Testis (tissue), 5 donors: Measurements from ENCODE around the gene EFNB1. TPM values are rescaled to one million over a fixed set of nuclear protein-coding genes. Genes with fewer than 3 reads are reported as not detected.
A peak's percentile ranks its signal among the peaks of the same experiment; 100 is the strongest.
"Not testable (repeated sequence)": the region's sequence is repeated elsewhere in the genome, so short reads cannot be mapped to it uniquely, and the experiment has no call there.

Experiments
- DNase-seq: peaks from one replicate; pipeline ENCODE4 v3.0.0-alpha.2; 2019
- H3K27ac ChIP-seq, 2 donors: fragments of 200-600 bp; sonication (generic); one replicate each; pipeline ENCODE4 v1.5.1; 2019
- H3K27me3 ChIP-seq: fragments of 200-600 bp; sonication (generic); one replicate; pipeline ENCODE4 v1.5.1; 2019
- H3K36me3 ChIP-seq: fragments of 200-600 bp; sonication (generic); one replicate; pipeline ENCODE4 v1.5.1; 2017; ENCODE audit warnings: low read depth; ENCODE audit errors: missing control alignments
- H3K4me1 ChIP-seq: fragments of 200-600 bp; sonication (generic); one replicate; pipeline ENCODE4 v1.5.1; 2019
- H3K4me3 ChIP-seq, 2 donors: fragments of 200-600 bp; sonication (generic); one replicate each; pipeline ENCODE4 v1.5.1; 2017 to 2019
- H3K9me3 ChIP-seq: fragments of 200-600 bp; sonication (generic); one replicate; pipeline ENCODE4 v1.5.1; 2017
- CTCF ChIP-seq, 3 experiments: fragments of 450-650 bp in 2 of 3; fragments of 200-600 bp in 1 of 3; sonication (generic) in 1 of 3; IDR thresholded peaks; one replicate each; pipeline ENCODE4 v1.5.1; 2016 to 2019; ENCODE audit warnings: antibody characterized with exemption in 3 of 3, mild to moderate bottlenecking in 2 of 3, moderate library complexity in 1 of 3
- POLR2A ChIP-seq: fragments of 450-650 bp; IDR thresholded peaks from one replicate; pipeline ENCODE4 v1.6.1; 2017; ENCODE audit warnings: antibody characterized with exemption, mild to moderate bottlenecking, moderate library complexity
- WGBS, 2 donors: methylation state at CpG; one replicate each; pipeline ENCODE4 v1.1.5; 2018; 5-methylcytosine and 5-hydroxymethylcytosine counted together
- intact Hi-C: fragments of 100-400 bp; cut with DNase I; formaldehyde crosslinking; loops from one replicate; pipeline ENCODE4 v1.15.1; 2023; ENCODE audit warnings: low total_unique reads
- long read RNA-seq, 2 donors: transcript quantifications; one replicate each; lab custom pipeline, GENCODE V29; 2026
- polyA plus RNA-seq: library from polyadenylated mRNA; stranded (reverse); fragments of 350-450 nt; fragmentation: Illumina TruSeq; extraction: RNeasy Lipid Tissue Mini Kit (QIAGEN cat#74804); gene quantifications from one replicate; pipeline ENCODE4 v1.2.3, GENCODE V29; 2014; ENCODE audit warnings: low read depth, low replicate concordance; ENCODE audit not compliant: insufficient read depth
- total RNA-seq, 2 donors: library from RNA; depleted of rRNA; stranded (reverse); fragments of >200 nt; gene quantifications; one replicate each; pipeline ENCODE4 v1.2.3, GENCODE V29; 2016

EFNB1 gene
- total RNA-seq: 10 to 100 TPM; 14.6 to 29.4 TPM
- polyA plus RNA-seq: 21.1 TPM
- long read RNA-seq, donor 1, transcript EFNB1-201 (5 exons, 3,314 nt): major isoform, 32 of 45 reads
- long read RNA-seq, donor 1, partial matches to known transcripts: 13 of 45 reads
- long read RNA-seq, donor 1, other reads (novel, unspliced or antisense): 0 of 45 reads
- long read RNA-seq, donor 2, transcript EFNB1-201 (5 exons, 3,314 nt): major isoform, 19 of 45 reads
- long read RNA-seq, donor 2, partial matches to known transcripts: 26 of 45 reads
- long read RNA-seq, donor 2, other reads (novel, unspliced or antisense): 0 of 45 reads

GRCh38 chrX:68828740-68829581 lies at the start of gene EFNB1:
Gene EFNB1 (plus strand): TSS chrX:68829021. CDS start chrX:68829777, 756 bp downstream.
- Histone ChIP-seq H3K36me3 (no peaks in the 10 kb centered on the region), H3K4me1 (no peaks in the 10 kb centered on the region), H3K9me3 (no peaks in the 10 kb centered on the region), H3K27ac (peak within 1 kb of the TSS; percentile 50 to 78), H3K4me3 (peak within 1 kb of the TSS; percentile 70 to 83), H3K27me3 (no peaks in the 10 kb centered on the region)
- TF ChIP-seq POLR2A: peak; percentile 90
- no peak for TF ChIP-seq CTCF (IDR thresholded peaks at IDR 0.05)
- DNase-seq: peak; percentile 95
- 0 to 1% methylated on average over 2 to 17 of the region's 82 CpGs for WGBS, 2 donors
- intact Hi-C loops: no loop called here

GRCh38 chrX:68781295-68781694 lies 47.5 kb upstream of the EFNB1 start:
- H3K4me3 ChIP-seq, DNase-seq, H3K4me1 ChIP-seq, intact Hi-C loops, H3K27me3 ChIP-seq, H3K27ac ChIP-seq, H3K36me3 ChIP-seq, H3K9me3 ChIP-seq: not testable (repeated sequence)
- 90 to 93% methylated on average over 3 to 4 of the region's 4 CpGs for WGBS, 2 donors

- no peak for DNase-seq
- no peaks in the 10 kb centered on the region for H3K9me3 ChIP-seq
- intact Hi-C loops: no loop called here
- H3K27ac ChIP-seq: no peak overlapping the region
- no peaks in the 10 kb centered on the region for H3K4me1 ChIP-seq
- H3K4me3 ChIP-seq: no peak overlapping the region
- H3K27me3 ChIP-seq: no peaks in the 10 kb centered on the region
- TF ChIP-seq POLR2A: no peak
- no peak for TF ChIP-seq CTCF (IDR thresholded peaks at IDR 0.05)
- no peaks in the 10 kb centered on the region for H3K36me3 ChIP-seq
- WGBS, 2 donors: 59 to 84% methylated on average over 9 to 10 of the region's 10 CpGs
These were observed 44.0 kb upstream of the EFNB1 start for GRCh38 chrX:68784816-68785215.

- DNase-seq, H3K9me3 ChIP-seq, H3K4me3 ChIP-seq, H3K36me3 ChIP-seq, H3K27ac ChIP-seq, H3K27me3 ChIP-seq, H3K4me1 ChIP-seq, intact Hi-C loops: not testable (repeated sequence)
- WGBS, 2 donors: 71 to 90% methylated on average over 4 of the region's 4 CpGs
These were observed 42.2 kb upstream of the EFNB1 start for GRCh38 chrX:68786581-68786980.

- TF ChIP-seq CTCF (IDR thresholded peaks at IDR 0.05): no peak
- TF ChIP-seq POLR2A: no peak
- H3K27me3 ChIP-seq: no peaks in the 10 kb centered on the region
- no peak overlapping the region for H3K4me3 ChIP-seq
- intact Hi-C loops: no loop called here
- no peaks in the 10 kb centered on the region for H3K36me3 ChIP-seq
- H3K9me3 ChIP-seq: no peaks in the 10 kb centered on the region
- DNase-seq: no peak
- WGBS, 2 donors: 26 to 52% methylated on average over 2 to 3 of the region's 3 CpGs
- no peak overlapping the region for H3K27ac ChIP-seq
- peaks cover 3% of the 10 kb centered on the region for H3K4me1 ChIP-seq
These were observed 38.9 kb upstream of the EFNB1 start for GRCh38 chrX:68789966-68790365.
